Measurements from ENCODE around the gene PRDM16. TPM values are rescaled to one million over a fixed set of nuclear protein-coding genes. Genes with fewer than 3 reads are reported as not detected.

PRDM16 gene
- total and polyA plus RNA-seq, 2 of the 13 experiments (the other 11 are each of a cell fraction or from before 2014, with no cell fraction given), result 0.15 to 0.81 TPM

- no peak for TF ChIP-seq TFDP1 (CRISPR knock-in tag; IDR thresholded peaks at IDR 0.05; ENCODE audit: borderline replicate concordance)
- no peak for TF ChIP-seq ZNF326 (CRISPR knock-in tag; IDR thresholded peaks at IDR 0.05; ENCODE audit: borderline replicate concordance)
- TF ChIP-seq ARID3A (IDR thresholded peaks at IDR 0.05; ENCODE audit: low read depth, low read length), result no peak
- no peak for TF ChIP-seq ZNF883 (CRISPR knock-in tag; IDR thresholded peaks at IDR 0.05; ENCODE audit: not compliant biosample characterization)
- no peak for TF ChIP-seq MTF1 (CRISPR knock-in tag; IDR thresholded peaks at IDR 0.05)
- TF ChIP-seq KDM4B (CRISPR knock-in tag; IDR thresholded peaks at IDR 0.05), result 0 out of 2 replicates have a peak, but pooled peaks have one; percentile 42
- TF ChIP-seq RXRA (CRISPR knock-in tag; IDR thresholded peaks at IDR 0.05), result no peak
- 0 out of 2 replicates have a peak, but pooled peaks have one; percentile 18 for TF ChIP-seq ZBTB7A (CRISPR knock-in tag; IDR thresholded peaks at IDR 0.05)
- TF ChIP-seq SPEN (CRISPR knock-in tag; IDR thresholded peaks at IDR 0.05; ENCODE audit: low read depth), result no peak
- no peak for TF ChIP-seq MBD4 (IDR thresholded peaks at IDR 0.05; ENCODE audit: borderline replicate concordance, low read length)
- TF ChIP-seq ZNF598 (CRISPR knock-in tag; IDR thresholded peaks at IDR 0.05; ENCODE audit: borderline replicate concordance), result no peak
- peak; percentile 62 for TF ChIP-seq SRSF1 (optimal IDR thresholded peaks at IDR 0.05; ENCODE audit: low read depth, low read length)
- no peak for TF ChIP-seq DNMT1 (CRISPR knock-in tag; IDR thresholded peaks at IDR 0.05)
- no peak for TF ChIP-seq BRD4 (CRISPR knock-in tag; IDR thresholded peaks at IDR 0.05)
- no peak for TF ChIP-seq ZNF776 (CRISPR knock-in tag; IDR thresholded peaks at IDR 0.05)
- no peak for TF ChIP-seq TEAD3 (CRISPR knock-in tag; optimal IDR thresholded peaks at IDR 0.05; ENCODE audit: borderline replicate concordance)
- TF ChIP-seq SMYD3 (CRISPR knock-in tag; IDR thresholded peaks at IDR 0.05), result no peak
- TF ChIP-seq MAF1 (CRISPR knock-in tag; IDR thresholded peaks at IDR 0.05; ENCODE audit: borderline replicate concordance), result no peak
- no peak for TF ChIP-seq HOXA5 (CRISPR knock-in tag; IDR thresholded peaks at IDR 0.05)
- TF ChIP-seq PPARG (CRISPR knock-in tag; conservative IDR thresholded peaks at IDR 0.05), result no peak
- TF ChIP-seq ZNF577 (CRISPR knock-in tag; IDR thresholded peaks at IDR 0.05; ENCODE audit: borderline replicate concordance, low read depth), result no peak
- no peak for TF ChIP-seq PRMT3 (CRISPR knock-in tag; IDR thresholded peaks at IDR 0.05; ENCODE audit: borderline replicate concordance, low read depth)
- no peak for TF ChIP-seq TOE1 (CRISPR knock-in tag; IDR thresholded peaks at IDR 0.05)
- no peak for TF ChIP-seq ZNF816 (CRISPR knock-in tag; IDR thresholded peaks at IDR 0.05; ENCODE audit: borderline replicate concordance)
- TF ChIP-seq ZBTB7B (CRISPR knock-in tag; IDR thresholded peaks at IDR 0.05), result 0 out of 2 replicates have a peak, but pooled peaks have one; percentile 38
- no peak for TF ChIP-seq ERF (CRISPR knock-in tag; IDR thresholded peaks at IDR 0.05)
- TF ChIP-seq ELF1 (CRISPR knock-in tag; IDR thresholded peaks at IDR 0.05), result no peak
- TF ChIP-seq YY1 (IDR thresholded peaks at IDR 0.05; ENCODE audit: insufficient read depth, insufficient replicate concordance, low read depth, low read length), result peak; percentile 39
- no peak for TF ChIP-seq ZNF251 (CRISPR knock-in tag; IDR thresholded peaks at IDR 0.05)
- TF ChIP-seq MEF2D (CRISPR knock-in tag; IDR thresholded peaks at IDR 0.05), result no peak
Measured at GRCh38 chr1:3431266-3431665, 362.3 kb downstream of the PRDM16 start (continued).
